GM21717 (cell line): Measurements from ENCODE around the gene L2HGDH.
A peak's percentile ranks its signal among the peaks of the same experiment; 100 is the strongest.
"Not testable (repeated sequence)": the region's sequence is repeated elsewhere in the genome, so short reads cannot be mapped to it uniquely, and the experiment has no call there.

ENCODE experiments used
- ATAC-seq: cut with Tn5 transposase; IDR thresholded peaks from one replicate; pipeline ENCODE4 v1.9.1; 2021; ENCODE audit warnings: mild to moderate bottlenecking, moderate library complexity; ENCODE audit not compliant: unreplicated experiment

Gene L2HGDH

GRCh38 chr14:50340045-50340444, 28.0 kb upstream of the L2HGDH start:
- no peak for ATAC-seq

- ATAC-seq, result no peak
Measured at GRCh38 chr14:50339178-50339804, 27.3 kb upstream of the L2HGDH start.

- ATAC-seq, result no peak
Measured at GRCh38 chr14:50338587-50338986, 26.6 kb upstream of the L2HGDH start.

- ATAC-seq, result no peak
Measured at GRCh38 chr14:50335989-50336824, 24.2 kb upstream of the L2HGDH start.

- no peak for ATAC-seq
Measured at GRCh38 chr14:50335389-50335788, 23.4 kb upstream of the L2HGDH start.

- no peak for ATAC-seq
Measured at GRCh38 chr14:50334211-50334610, 22.2 kb upstream of the L2HGDH start.

- no peak for ATAC-seq
Measured at GRCh38 chr14:50333014-50333509, 21.0 kb upstream of the L2HGDH start.

- no peak for ATAC-seq
Measured at GRCh38 chr14:50331596-50331995, 19.6 kb upstream of the L2HGDH start.

GRCh38 chr14:50321009-50321660, 9.1 kb upstream of the L2HGDH start:
- peak; percentile 84 for ATAC-seq

- peak; percentile 43 for ATAC-seq
Measured at GRCh38 chr14:50320283-50320682, 8.3 kb upstream of the L2HGDH start.

- no peak for ATAC-seq
Measured at GRCh38 chr14:50319721-50320120, 7.7 kb upstream of the L2HGDH start.

GRCh38 chr14:50319293-50319692, 7.3 kb upstream of the L2HGDH start:
- ATAC-seq, result no peak

GRCh38 chr14:50318031-50318626, 6.1 kb upstream of the L2HGDH start:
- no peak for ATAC-seq

- ATAC-seq, result not testable (repeated sequence)
Measured at GRCh38 chr14:50314098-50314497, 2.1 kb upstream of the L2HGDH start.

- peak; percentile 25 for ATAC-seq
Measured at GRCh38 chr14:50312734-50313054, 665 bp upstream of the L2HGDH start.

GRCh38 chr14:50311337-50311971, 575 bp downstream of the L2HGDH start:
- no peak for ATAC-seq

- no peak for ATAC-seq
Measured at GRCh38 chr14:50310445-50310844, 1.6 kb downstream of the L2HGDH start.

GRCh38 chr14:50308363-50308915, 3.6 kb downstream of the L2HGDH start:
- no peak for ATAC-seq

GRCh38 chr14:50303744-50304471, 8.1 kb downstream of the L2HGDH start:
- ATAC-seq, result no peak

- no peak for ATAC-seq
Measured at GRCh38 chr14:50301914-50302313, 10.1 kb downstream of the L2HGDH start.
